Measurements from ENCODE around the gene COL6A2.

- TF ChIP-seq POLR2A (IDR thresholded peaks at IDR 0.05), result no peak
- TF ChIP-seq CTCF (IDR thresholded peaks at IDR 0.05), result no peak
These were observed 74.3 kb downstream of the COL6A2 start for GRCh38 chr21:46171996-46172862.

All from right lobe of liver (tissue), 4 donors.